HG03558 (cell line): ENCODE data around the gene USP17L28.
"Not testable (repeated sequence)": the region's sequence is repeated elsewhere in the genome, so short reads cannot be mapped to it uniquely, and the experiment has no call there.

Experiments used
- ATAC-seq: cut with Tn5 transposase; IDR thresholded peaks from one replicate; pipeline ENCODE4 v1.9.1; 2021; ENCODE audit warnings: moderate number of reproducible peaks; ENCODE audit not compliant: unreplicated experiment; ENCODE audit errors: extremely low read depth

Gene USP17L28

GRCh38 chr4:9348593-9348992, at the start of gene USP17L28:
USP17L28 (plus strand) TSS chr4:9348893; CDS start chr4:9348893, 0 bp downstream.
- ATAC-seq = not testable (repeated sequence)

GRCh38 chr4:9324191-9324590, 24.5 kb upstream of the USP17L28 start:
- not testable (repeated sequence) for ATAC-seq

- ATAC-seq = not testable (repeated sequence)
These were observed 23.8 kb upstream of the USP17L28 start, which contains the start of gene USP17L24 for GRCh38 chr4:9324865-9325264. USP17L24 (plus strand) TSS chr4:9325165; CDS start chr4:9325165, 0 bp downstream.

- ATAC-seq = not testable (repeated sequence)
These were observed 19.1 kb upstream of the USP17L28 start, which contains the start of gene USP17L25 for GRCh38 chr4:9329611-9330010. USP17L25 (plus strand) TSS chr4:9329911; CDS start chr4:9329911, 0 bp downstream.

- not testable (repeated sequence) for ATAC-seq
These were observed 14.3 kb upstream of the USP17L28 start, which contains the start of gene USP17L26 for GRCh38 chr4:9334358-9334757. USP17L26 (plus strand) TSS chr4:9334658; CDS start chr4:9334658, 0 bp downstream.

GRCh38 chr4:9339103-9339502, 9.6 kb upstream of the USP17L28 start, which contains the start of gene USP17L5:
USP17L5 (plus strand) TSS chr4:9339403; CDS start chr4:9339403, 0 bp downstream.
- not testable (repeated sequence) for ATAC-seq

GRCh38 chr4:9343848-9344247, 4.8 kb upstream of the USP17L28 start, which contains the start of gene USP17L27:
USP17L27 (plus strand) TSS chr4:9344148; CDS start chr4:9344148, 0 bp downstream.
- not testable (repeated sequence) for ATAC-seq

- not testable (repeated sequence) for ATAC-seq
These were observed 2.2 kb downstream of the USP17L28 start for GRCh38 chr4:9350866-9351265.

- ATAC-seq = not testable (repeated sequence)
These were observed 4.6 kb downstream of the USP17L28 start, which contains the start of gene USP17L29 for GRCh38 chr4:9353338-9353737. USP17L29 (plus strand) TSS chr4:9353638; CDS start chr4:9353638, 0 bp downstream.

- not testable (repeated sequence) for ATAC-seq
These were observed 14.1 kb downstream of the USP17L28 start, which contains the start of gene USP17L30 for GRCh38 chr4:9362829-9363228. USP17L30 (plus strand) TSS chr4:9363129; CDS start chr4:9363129, 0 bp downstream.

- not testable (repeated sequence) for ATAC-seq
These were observed 31.2 kb downstream of the USP17L28 start for GRCh38 chr4:9379881-9380280.

- not testable (repeated sequence) for ATAC-seq
These were observed 32.4 kb downstream of the USP17L28 start for GRCh38 chr4:9381012-9381534.

GRCh38 chr4:9384126-9384525, 35.4 kb downstream of the USP17L28 start:
- no peak for ATAC-seq

- not testable (repeated sequence) for ATAC-seq
These were observed 40.3 kb downstream of the USP17L28 start for GRCh38 chr4:9389001-9389400.
